Nephron progenitor cell (in vitro differentiated cells): ENCODE measurements around the gene SELPLG.

Experiments used
- DNase-seq: peaks from one replicate; pipeline ENCODE4 v3.0.0; 2021
- H3K27ac Mint-ChIP-seq: 2 replicates; pipeline ENCODE4 v1.8.0; 2021; ENCODE audit warnings: mild to moderate bottlenecking, moderate library complexity, mixed read lengths
- H3K27me3 Mint-ChIP-seq: 2 replicates; pipeline ENCODE4 v1.8.0; 2021; ENCODE audit warnings: mild to moderate bottlenecking, low read depth, mixed read lengths; ENCODE audit not compliant: poor library complexity
- H3K36me3 Mint-ChIP-seq: 2 replicates; pipeline ENCODE4 v1.8.0; 2021; ENCODE audit warnings: low read depth, mixed read lengths
- H3K4me1 Mint-ChIP-seq: 2 replicates; pipeline ENCODE4 v1.8.0; 2021; ENCODE audit warnings: mixed read lengths
- H3K4me3 Mint-ChIP-seq: 2 replicates; pipeline ENCODE4 v1.8.0; 2021; ENCODE audit warnings: mild to moderate bottlenecking, moderate library complexity, mixed read lengths
- H3K9me3 Mint-ChIP-seq: 2 replicates; pipeline ENCODE4 v1.8.0; 2021; ENCODE audit warnings: mild to moderate bottlenecking, moderate library complexity, mixed read lengths
- TF ChIP-seq, protein P1 (sequence below): fragments of 200-600 bp; sonication (generic); IDR thresholded peaks from 2 replicates; pipeline ENCODE4 v1.5.0; 2021; ENCODE audit warnings: antibody characterized with exemption

Gene SELPLG

GRCh38 chr12:108589028-108589839 lies 44.5 kb downstream of the SELPLG start:
- no peaks in the 10 kb centered on the region for H3K27me3 Mint-ChIP-seq

GRCh38 chr12:108587826-108588225 lies 45.9 kb downstream of the SELPLG start:
- DNase-seq: no peak
- H3K27me3 Mint-ChIP-seq: no peaks in the 10 kb centered on the region
- no peak overlapping the region for H3K4me3 Mint-ChIP-seq
- peaks cover 52% of the 10 kb centered on the region for H3K4me1 Mint-ChIP-seq
- H3K27ac Mint-ChIP-seq: no peak overlapping the region
- H3K9me3 Mint-ChIP-seq: no peaks in the 10 kb centered on the region
- TF ChIP-seq, protein P1, sequence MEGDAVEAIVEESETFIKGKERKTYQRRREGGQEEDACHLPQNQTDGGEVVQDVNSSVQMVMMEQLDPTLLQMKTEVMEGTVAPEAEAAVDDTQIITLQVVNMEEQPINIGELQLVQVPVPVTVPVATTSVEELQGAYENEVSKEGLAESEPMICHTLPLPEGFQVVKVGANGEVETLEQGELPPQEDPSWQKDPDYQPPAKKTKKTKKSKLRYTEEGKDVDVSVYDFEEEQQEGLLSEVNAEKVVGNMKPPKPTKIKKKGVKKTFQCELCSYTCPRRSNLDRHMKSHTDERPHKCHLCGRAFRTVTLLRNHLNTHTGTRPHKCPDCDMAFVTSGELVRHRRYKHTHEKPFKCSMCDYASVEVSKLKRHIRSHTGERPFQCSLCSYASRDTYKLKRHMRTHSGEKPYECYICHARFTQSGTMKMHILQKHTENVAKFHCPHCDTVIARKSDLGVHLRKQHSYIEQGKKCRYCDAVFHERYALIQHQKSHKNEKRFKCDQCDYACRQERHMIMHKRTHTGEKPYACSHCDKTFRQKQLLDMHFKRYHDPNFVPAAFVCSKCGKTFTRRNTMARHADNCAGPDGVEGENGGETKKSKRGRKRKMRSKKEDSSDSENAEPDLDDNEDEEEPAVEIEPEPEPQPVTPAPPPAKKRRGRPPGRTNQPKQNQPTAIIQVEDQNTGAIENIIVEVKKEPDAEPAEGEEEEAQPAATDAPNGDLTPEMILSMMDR: no peak
- no peaks in the 10 kb centered on the region for H3K36me3 Mint-ChIP-seq

More at GRCh38 chr12:108589028-108589839, 44.5 kb downstream of the SELPLG start:
- H3K4me1 Mint-ChIP-seq: peaks cover 38% of the 10 kb centered on the region
- peak overlapping the region; percentile 47 for H3K4me3 Mint-ChIP-seq
- TF ChIP-seq, protein P1: no peak
- DNase-seq: peak; percentile 48
- peak overlapping the region; percentile 73 for H3K27ac Mint-ChIP-seq
- no peaks in the 10 kb centered on the region for H3K9me3 Mint-ChIP-seq
- H3K36me3 Mint-ChIP-seq: no peaks in the 10 kb centered on the region

DNA sequence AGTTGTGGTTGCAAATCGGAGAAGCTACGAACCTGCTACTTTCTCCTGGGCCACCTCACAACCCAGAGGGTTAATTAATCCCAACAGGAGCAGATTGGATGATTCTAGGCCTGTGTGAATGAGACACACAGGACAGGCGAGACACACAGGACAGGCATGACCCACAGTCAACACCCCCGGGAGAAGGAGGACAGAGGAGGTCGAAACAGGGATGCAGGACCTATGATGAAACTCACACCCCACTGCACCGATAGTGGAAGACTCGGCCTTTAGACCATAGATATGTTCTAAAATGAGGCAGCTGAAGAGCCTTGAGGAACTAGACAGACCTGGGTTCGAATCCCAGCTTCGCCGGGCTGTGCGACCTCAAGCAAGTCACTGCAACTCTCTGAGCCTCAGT lies 47.4 kb downstream of the SELPLG start:
- Mint-ChIP-seq H3K4me1 (peaks cover 55% of the 10 kb centered on the region), H3K9me3 (no peaks in the 10 kb centered on the region), H3K27me3 (no peaks in the 10 kb centered on the region), H3K36me3 (no peaks in the 10 kb centered on the region), H3K4me3 (no peak overlapping the region), H3K27ac (no peak overlapping the region)
- no peak for DNase-seq
- TF ChIP-seq, protein P1: no peak

- DNase-seq: no peak
- Mint-ChIP-seq H3K27me3 (no peaks in the 10 kb centered on the region), H3K4me3 (no peak overlapping the region), H3K27ac (no peak overlapping the region), H3K4me1 (peaks cover 52% of the 10 kb centered on the region), H3K36me3 (no peaks in the 10 kb centered on the region), H3K9me3 (no peaks in the 10 kb centered on the region)
- TF ChIP-seq, protein P1: no peak
Observed at GRCh38 chr12:108585864-108586263, 47.8 kb downstream of the SELPLG start.

GRCh38 chr12:108584456-108585065 lies 49.1 kb downstream of the SELPLG start:
- Mint-ChIP-seq H3K27ac (no peak overlapping the region), H3K4me3 (no peak overlapping the region), H3K36me3 (no peaks in the 10 kb centered on the region), H3K9me3 (no peaks in the 10 kb centered on the region), H3K4me1 (peaks cover 52% of the 10 kb centered on the region), H3K27me3 (no peaks in the 10 kb centered on the region)
- no peak for DNase-seq
- TF ChIP-seq, protein P1: no peak
